ENCODE results near the gene COX15.
A peak's percentile ranks its signal among the peaks of the same experiment; 100 is the strongest.
"Not testable (repeated sequence)": the region's sequence is repeated elsewhere in the genome, so short reads cannot be mapped to it uniquely, and the experiment has no call there.

Gene COX15

DNA sequence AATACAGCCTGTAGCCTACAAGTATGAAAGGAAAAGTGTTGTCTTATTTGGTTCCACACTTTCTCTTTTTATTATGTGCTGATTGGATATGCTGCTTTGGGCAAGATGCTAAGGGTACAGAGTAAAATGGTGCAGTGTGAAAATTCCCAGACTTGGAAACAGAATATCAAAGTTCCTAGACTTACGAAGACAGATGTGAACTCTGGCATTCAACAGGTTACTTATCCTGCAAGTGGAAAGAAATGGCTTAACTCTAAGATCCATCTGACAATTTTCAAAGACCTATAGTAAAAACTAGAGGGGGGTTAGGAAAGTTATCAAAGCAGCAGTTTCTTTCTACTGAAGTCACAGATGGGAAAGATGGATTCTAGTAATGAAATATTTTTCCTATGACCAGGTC lies 24.2 kb upstream of the COX15 start:
- no peaks in the 10 kb centered on the region for H3K4me1 ChIP-seq (ENCODE audit: insufficient read depth, low read length)
- H3K36me3 ChIP-seq (ENCODE audit: insufficient read depth, low read length): peaks cover 14% of the 10 kb centered on the region
- H3K9me3 ChIP-seq (ENCODE audit: control insufficient read depth, insufficient read depth, low read length): no peaks in the 10 kb centered on the region; the same call in 1 of the 2 replicates
- no peak overlapping the region for H3K9ac ChIP-seq (ENCODE audit: low read depth, low read length)

DNA sequence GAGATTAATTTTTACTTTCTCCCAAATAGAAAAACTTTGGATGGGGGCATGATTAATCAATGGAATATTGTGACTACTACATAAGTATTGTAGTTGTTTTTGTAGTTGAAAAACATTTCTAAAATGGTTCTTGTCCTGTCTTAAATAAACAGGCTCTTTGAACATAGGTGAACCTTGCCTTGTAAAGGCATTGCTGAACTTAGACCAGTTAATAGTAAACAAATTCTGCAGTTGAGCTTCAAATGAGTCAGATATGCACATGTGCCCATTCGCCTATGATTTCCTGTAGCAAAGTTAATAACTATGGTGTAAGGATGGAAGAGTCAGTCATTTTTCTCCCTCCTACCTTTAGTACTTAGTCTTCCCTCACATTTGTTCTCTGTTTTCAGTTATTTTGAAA lies 22.7 kb upstream of the COX15 start:
- no peaks in the 10 kb centered on the region for H3K4me1 ChIP-seq (ENCODE audit: insufficient read depth, low read length)
- H3K9ac ChIP-seq (ENCODE audit: low read depth, low read length): no peak overlapping the region
- H3K36me3 ChIP-seq (ENCODE audit: insufficient read depth, low read length): peaks cover 14% of the 10 kb centered on the region

DNA sequence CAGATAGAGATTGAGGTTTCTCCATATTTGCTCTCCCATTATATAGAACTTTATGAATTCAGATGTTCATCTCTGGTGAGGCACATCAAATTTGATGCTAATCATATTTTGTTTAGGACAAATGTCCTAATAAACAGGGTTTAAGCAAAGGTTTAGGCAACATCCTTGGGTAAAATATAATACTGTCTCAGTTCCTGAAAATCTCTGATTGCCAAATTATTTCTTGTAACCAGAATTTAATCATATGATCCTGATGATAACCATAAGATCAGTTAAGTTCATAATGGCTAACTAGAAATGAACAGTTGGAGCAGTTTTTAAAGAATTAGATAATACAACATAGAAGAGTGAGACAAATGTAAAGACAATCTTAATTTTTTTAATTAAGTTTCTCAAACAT lies 18.7 kb upstream of the COX15 start:
- no peaks in the 10 kb centered on the region for H3K4me1 ChIP-seq (ENCODE audit: insufficient read depth, low read length)
- no peaks in the 10 kb centered on the region for H3K9me3 ChIP-seq (ENCODE audit: control insufficient read depth, insufficient read depth, low read length)
- no peak overlapping the region for H3K9ac ChIP-seq (ENCODE audit: low read depth, low read length)
- peaks cover 8% of the 10 kb centered on the region for H3K36me3 ChIP-seq (ENCODE audit: insufficient read depth, low read length)

More for the DNA sequence above, 22.7 kb upstream of the COX15 start:
- no peaks in the 10 kb centered on the region for H3K9me3 ChIP-seq (ENCODE audit: control insufficient read depth, insufficient read depth, low read length)

DNA sequence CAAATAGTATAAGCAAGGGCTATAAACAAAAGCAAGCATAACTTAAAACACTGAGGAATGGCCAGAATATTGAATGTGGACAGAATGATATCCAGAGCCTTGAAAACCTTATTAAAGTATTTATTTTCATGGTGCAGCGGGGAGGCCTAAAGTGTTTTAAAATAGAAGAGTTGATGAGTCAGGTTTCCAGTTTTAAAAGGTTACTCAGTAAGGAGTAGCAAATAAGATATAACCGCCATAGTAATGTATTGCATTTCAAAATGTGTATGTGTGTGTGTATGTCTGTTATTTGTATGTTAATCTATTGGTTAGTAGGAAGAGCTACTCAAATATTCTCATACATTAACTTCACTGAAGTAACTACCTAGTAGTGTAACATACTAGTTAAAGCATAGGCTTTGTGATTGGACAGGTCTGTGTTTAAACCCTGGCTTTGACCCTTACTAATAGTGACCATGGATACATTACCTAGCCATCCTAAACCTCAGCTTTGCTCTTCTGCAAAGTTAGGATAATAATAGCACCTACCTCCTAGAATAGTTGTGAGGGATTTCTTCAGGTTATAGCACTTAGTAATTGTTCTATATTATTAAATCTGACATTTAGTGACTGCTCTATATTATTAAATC lies 17.0 kb upstream of the COX15 start:
- no peaks in the 10 kb centered on the region for H3K9me3 ChIP-seq (ENCODE audit: control insufficient read depth, insufficient read depth, low read length)
- no peaks in the 10 kb centered on the region for H3K4me1 ChIP-seq (ENCODE audit: insufficient read depth, low read length)
- H3K9ac ChIP-seq (ENCODE audit: low read depth, low read length): no peak overlapping the region
- H3K36me3 ChIP-seq (ENCODE audit: insufficient read depth, low read length): peaks cover 3% of the 10 kb centered on the region; the same call in 1 of the 2 replicates

DNA sequence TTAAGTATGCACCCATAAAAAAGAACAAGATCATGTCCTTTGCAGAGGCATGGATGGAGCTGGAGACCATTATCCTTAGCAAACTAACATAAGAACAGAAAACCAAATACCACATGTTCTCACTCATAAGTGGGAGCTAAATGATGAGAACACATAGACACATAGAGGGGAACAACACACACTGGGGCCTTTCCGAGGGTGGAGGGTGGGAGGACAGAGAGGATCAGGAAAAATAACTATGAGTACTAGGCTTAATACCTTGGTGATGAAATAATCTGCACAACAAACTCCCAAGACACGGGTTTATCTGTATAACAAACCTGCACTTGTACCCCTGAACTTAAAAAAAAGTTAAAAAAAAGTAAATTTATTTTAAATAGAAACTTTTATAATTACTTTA lies 14.2 kb upstream of the COX15 start:
- H3K9me3 ChIP-seq (ENCODE audit: control insufficient read depth, insufficient read depth, low read length); H3K9ac ChIP-seq (ENCODE audit: low read depth, low read length); H3K4me1 ChIP-seq (ENCODE audit: insufficient read depth, low read length): not testable (repeated sequence)
- H3K36me3 ChIP-seq (ENCODE audit: insufficient read depth, low read length): peaks cover 11% of the 10 kb centered on the region

DNA sequence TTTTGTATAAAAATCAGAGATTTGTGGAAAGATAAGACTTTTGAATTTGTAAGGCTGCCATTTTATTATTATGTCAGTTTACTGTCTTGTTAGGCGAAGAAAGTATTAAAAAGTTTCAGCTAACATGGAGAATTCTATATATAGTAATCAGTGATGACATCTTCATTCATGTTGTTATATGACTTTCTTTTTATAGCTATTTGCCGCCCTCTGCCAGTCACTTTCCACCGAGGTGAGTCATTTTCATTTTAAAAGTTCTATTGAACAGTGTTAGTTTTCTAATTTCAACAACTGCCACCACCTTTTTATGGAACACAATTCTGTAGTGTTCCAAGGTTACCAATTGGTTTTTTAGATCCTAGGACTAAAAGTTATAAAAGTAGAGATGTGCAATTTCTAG lies 11.9 kb upstream of the COX15 start:
- Histone ChIP-seq H3K4me1 (ENCODE audit: insufficient read depth, low read length) (no peaks in the 10 kb centered on the region), H3K36me3 (ENCODE audit: insufficient read depth, low read length) (peaks cover 11% of the 10 kb centered on the region), H3K9ac (ENCODE audit: low read depth, low read length) (no peak overlapping the region), H3K9me3 (ENCODE audit: control insufficient read depth, insufficient read depth, low read length) (peaks cover 6% of the 10 kb centered on the region; the same call in 1 of the 2 replicates)

DNA sequence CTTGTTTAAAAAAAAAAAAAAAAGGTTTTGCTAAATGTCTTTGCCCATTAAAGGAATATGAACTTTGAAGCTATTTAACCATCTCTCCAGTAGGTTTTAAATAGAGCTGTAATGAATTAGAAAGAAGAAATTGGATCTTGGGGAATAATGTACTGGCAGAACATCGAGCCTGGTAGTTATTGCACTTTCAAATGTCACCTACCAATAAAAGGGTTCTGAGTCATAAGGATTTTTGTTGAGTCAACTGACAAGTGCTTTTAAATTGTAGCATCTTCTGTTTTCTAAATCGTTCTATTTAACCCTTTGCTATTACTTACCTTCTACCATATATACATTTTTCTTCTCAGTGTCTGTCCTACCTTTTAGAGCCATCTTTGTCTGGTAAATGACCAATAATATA lies 10.8 kb upstream of the COX15 start:
- Histone ChIP-seq H3K36me3 (ENCODE audit: insufficient read depth, low read length) (peaks cover 11% of the 10 kb centered on the region), H3K9ac (ENCODE audit: low read depth, low read length) (no peak overlapping the region), H3K4me1 (ENCODE audit: insufficient read depth, low read length) (no peaks in the 10 kb centered on the region), H3K9me3 (ENCODE audit: control insufficient read depth, insufficient read depth, low read length) (peaks cover 6% of the 10 kb centered on the region; the same call in 1 of the 2 replicates)

DNA sequence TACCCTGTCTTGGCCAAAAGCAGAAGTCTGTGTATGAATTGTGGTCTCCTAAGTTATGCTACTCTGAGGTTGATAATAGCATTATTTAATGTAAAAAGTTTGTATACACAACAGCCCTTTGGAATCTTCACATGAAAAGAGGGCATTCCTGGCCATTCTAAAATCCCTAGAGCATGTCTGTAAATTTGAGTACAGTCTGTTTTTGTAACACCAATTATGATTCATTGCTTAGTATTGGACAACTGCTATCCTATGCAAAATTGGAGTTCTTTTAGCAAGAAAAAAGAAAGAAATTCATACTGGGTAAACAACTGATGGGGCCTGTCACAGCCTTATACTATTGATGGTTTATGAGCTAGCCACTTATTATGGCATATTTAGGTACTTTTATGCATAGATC lies 10.3 kb upstream of the COX15 start:
- H3K9me3 ChIP-seq (ENCODE audit: control insufficient read depth, insufficient read depth, low read length): peaks cover 6% of the 10 kb centered on the region; the same call in 1 of the 2 replicates
- H3K9ac ChIP-seq (ENCODE audit: low read depth, low read length): no peak overlapping the region
- no peaks in the 10 kb centered on the region for H3K4me1 ChIP-seq (ENCODE audit: insufficient read depth, low read length)
- peaks cover 10% of the 10 kb centered on the region for H3K36me3 ChIP-seq (ENCODE audit: insufficient read depth, low read length)

DNA sequence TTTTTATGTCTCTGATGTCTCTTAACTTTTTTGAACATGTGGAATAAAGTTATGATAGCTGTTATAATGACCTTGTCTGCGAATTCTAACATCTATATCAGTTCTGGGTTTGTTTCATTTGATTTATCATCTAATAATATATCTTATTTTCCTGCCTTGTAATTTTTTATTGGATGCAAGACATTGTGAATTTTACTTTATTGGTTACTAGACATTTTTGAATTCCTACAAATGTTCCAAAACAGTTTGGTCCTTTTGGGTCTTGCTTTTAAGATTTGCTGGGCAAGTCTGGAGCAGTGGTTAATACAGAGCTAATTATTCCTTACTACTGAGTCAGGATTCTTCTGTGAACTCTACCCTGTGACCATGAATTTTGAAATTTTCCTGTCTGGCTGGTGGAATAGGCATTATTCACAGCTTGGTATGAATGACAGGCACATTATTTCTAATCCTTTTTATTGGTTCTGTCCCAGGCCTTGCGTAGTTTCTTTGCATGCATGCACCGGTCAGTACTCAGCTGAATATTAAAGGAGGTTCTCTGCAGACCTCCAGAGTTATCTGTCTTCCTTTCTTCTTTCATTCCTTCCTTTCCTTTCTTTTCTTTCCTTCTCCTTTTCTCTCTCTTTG lies 9.1 kb upstream of the COX15 start:
- Histone ChIP-seq H3K9me3 (ENCODE audit: control insufficient read depth, insufficient read depth, low read length) (peaks cover 6% of the 10 kb centered on the region; the same call in 1 of the 2 replicates), H3K36me3 (ENCODE audit: insufficient read depth, low read length) (peaks cover 14% of the 10 kb centered on the region)

DNA sequence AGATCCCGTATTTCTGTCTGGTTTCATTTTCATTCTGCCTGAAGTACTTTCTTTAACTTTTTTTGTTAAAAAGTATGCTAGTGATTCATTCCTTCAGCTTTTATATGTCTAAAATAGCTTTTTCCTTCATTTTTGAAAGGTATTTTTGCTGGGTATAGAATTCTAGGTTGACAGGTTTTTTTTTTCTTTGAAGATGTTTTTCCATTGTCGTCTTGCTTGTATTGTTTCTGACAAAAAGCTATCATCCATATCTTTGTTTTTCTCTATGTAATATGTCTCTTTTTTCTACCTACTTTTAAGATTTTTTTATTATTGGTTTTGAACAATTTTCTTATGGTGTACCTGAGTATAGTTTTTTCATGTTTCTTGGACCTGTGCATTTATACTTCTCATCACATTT lies 8.3 kb upstream of the COX15 start:
- Histone ChIP-seq H3K4me1 (ENCODE audit: insufficient read depth, low read length) (no peaks in the 10 kb centered on the region), H3K36me3 (ENCODE audit: insufficient read depth, low read length) (peaks cover 15% of the 10 kb centered on the region), H3K9ac (ENCODE audit: low read depth, low read length) (no peak overlapping the region), H3K9me3 (ENCODE audit: control insufficient read depth, insufficient read depth, low read length) (peaks cover 6% of the 10 kb centered on the region; the same call in 1 of the 2 replicates)

More for the DNA sequence above, 9.1 kb upstream of the COX15 start:
- Histone ChIP-seq H3K4me1 (ENCODE audit: insufficient read depth, low read length) (no peaks in the 10 kb centered on the region), H3K9ac (ENCODE audit: low read depth, low read length) (no peak overlapping the region)

DNA sequence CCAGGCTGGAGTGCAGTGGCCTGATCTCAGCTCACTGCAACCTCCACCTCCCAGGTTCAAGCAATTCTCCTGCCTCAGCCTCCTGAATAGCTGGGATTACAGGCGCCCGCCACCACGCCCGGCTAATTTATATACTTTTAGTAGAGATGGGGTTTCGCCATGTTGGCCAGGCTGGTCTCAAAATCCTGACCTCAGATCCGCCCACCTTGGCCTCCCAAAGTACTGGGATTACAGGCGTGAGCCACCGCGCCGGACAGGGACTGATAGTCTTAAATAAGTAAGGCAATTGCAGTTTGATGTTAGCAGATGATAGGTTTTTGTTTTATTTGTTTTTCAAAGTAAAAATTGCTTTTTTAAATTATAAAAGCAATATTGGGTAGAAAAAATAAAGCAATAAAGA lies 2.2 kb upstream of the COX15 start:
- not testable (repeated sequence) for H3K9me3 ChIP-seq (ENCODE audit: control insufficient read depth, insufficient read depth, low read length); H3K4me1 ChIP-seq (ENCODE audit: insufficient read depth, low read length); H3K36me3 ChIP-seq (ENCODE audit: insufficient read depth, low read length); H3K9ac ChIP-seq (ENCODE audit: low read depth, low read length)

DNA sequence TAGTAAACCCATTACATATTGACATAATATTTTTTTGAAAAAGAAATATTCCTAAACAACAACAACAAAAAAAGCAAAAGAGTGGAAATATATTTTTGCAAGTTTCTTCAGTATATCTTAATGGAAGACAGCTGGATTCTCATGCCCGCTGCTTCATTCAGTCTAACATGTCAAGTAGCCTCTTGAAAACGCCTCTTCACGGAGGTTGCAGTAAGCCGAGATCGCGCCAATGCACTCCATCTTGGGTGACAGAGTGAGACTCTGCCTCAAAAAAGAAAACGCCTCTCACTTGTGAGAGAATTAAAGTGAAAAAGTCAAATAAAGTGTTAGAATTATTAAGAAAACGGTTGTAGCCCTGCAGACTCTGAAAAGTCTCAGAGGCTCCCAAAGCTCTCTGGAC lies 1.4 kb upstream of the COX15 start:
- no peak overlapping the region for H3K9ac ChIP-seq (ENCODE audit: low read depth, low read length)
- no peaks in the 10 kb centered on the region for H3K4me1 ChIP-seq (ENCODE audit: insufficient read depth, low read length)

DNA sequence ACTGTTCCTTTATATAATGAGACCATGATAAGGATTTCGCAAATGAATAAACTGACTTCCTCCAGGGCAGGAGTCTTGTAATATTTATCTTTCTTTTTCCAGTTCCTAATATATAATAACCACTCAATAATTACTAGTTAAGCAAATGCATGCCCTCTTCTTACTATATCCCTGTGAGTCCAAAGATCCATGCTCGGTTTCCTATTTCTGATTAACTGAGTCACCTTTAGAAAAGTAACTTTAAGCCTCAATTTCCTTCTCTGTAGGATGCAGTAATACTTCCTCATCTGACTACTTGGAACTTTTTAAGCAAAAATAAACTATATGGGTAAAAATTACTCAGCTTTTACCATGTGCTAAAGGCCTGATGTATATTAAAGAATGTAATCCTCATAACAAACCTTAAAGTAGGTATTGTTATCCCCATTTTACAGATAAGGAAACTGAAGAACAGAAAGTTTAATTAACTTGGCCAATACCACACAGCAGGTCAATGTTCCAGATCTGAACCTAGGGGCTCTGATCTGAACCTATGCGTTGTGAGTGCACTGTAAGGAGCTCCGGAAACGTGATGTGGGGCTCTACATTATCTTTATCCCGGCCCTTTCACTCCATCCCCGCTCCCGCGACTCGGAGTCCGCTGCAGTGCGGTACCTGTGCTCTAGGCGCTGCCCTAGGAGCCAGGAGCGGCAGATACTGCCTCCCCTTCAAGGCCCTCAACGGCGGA lies 458 bp downstream of the COX15 start:
- H3K36me3 ChIP-seq (ENCODE audit: insufficient read depth, low read length): peaks cover 9% of the 10 kb centered on the region; the same call in 1 of the 2 replicates
- H3K9ac ChIP-seq (ENCODE audit: low read depth, low read length): peak overlapping the region; percentile 96
- no peaks in the 10 kb centered on the region for H3K9me3 ChIP-seq (ENCODE audit: control insufficient read depth, insufficient read depth, low read length)
- H3K4me1 ChIP-seq (ENCODE audit: insufficient read depth, low read length): no peaks in the 10 kb centered on the region

More for the DNA sequence above, 1.4 kb upstream of the COX15 start:
- Histone ChIP-seq H3K9me3 (ENCODE audit: control insufficient read depth, insufficient read depth, low read length) (no peaks in the 10 kb centered on the region), H3K36me3 (ENCODE audit: insufficient read depth, low read length) (peaks cover 7% of the 10 kb centered on the region; the same call in 1 of the 2 replicates)

DNA sequence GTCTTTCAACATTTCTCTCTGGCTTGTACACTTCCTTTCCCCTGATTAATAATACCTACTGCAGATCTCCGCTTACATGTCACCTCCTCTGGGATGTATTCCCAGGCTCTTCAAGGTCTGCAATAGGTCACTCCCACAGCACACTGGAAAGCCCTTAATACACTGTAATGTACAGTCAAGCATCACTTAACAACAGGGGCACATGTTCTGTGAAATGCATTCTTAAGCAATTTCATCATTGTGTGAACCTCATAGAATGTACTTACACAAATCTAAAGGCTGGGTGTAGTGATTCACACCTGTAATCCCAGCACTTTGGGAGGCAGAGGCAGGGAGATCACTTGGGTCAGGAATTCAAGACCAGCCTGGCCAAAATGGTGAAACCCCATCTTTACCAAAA lies 1.9 kb downstream of the COX15 start:
- Histone ChIP-seq H3K4me1 (ENCODE audit: insufficient read depth, low read length) (no peaks in the 10 kb centered on the region), H3K9ac (ENCODE audit: low read depth, low read length) (no peak overlapping the region), H3K36me3 (ENCODE audit: insufficient read depth, low read length) (0 out of 2 replicates have a peak, but pooled peaks cover 8% of the 10 kb centered on the region), H3K9me3 (ENCODE audit: control insufficient read depth, insufficient read depth, low read length) (no peaks in the 10 kb centered on the region)

DNA sequence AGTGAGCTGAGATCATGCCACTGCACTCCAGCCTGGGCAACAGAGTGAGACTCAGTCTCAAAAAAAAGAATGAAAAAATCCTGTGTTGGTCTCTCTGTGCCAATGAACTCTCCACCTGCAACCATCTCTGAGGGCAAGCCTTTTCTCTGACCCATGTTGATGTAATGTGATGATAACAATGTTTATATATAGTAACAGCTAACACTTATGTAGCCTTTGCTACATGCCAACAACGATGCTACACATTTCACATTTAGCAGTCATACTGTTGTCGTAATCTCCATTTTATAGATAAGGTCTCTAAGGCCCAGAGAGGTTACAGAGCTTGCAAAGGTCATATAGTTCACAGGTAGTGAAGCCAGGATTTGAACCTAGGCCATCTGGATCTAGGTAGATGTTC lies 11.5 kb downstream of the COX15 start:
- no peak overlapping the region for H3K9ac ChIP-seq (ENCODE audit: low read depth, low read length)
- H3K36me3 ChIP-seq (ENCODE audit: insufficient read depth, low read length): peaks cover 29% of the 10 kb centered on the region

More for the DNA sequence above, 11.5 kb downstream of the COX15 start:
- H3K4me1 ChIP-seq (ENCODE audit: insufficient read depth, low read length): no peaks in the 10 kb centered on the region
- no peaks in the 10 kb centered on the region for H3K9me3 ChIP-seq (ENCODE audit: control insufficient read depth, insufficient read depth, low read length)
